ENCODE measurements around the gene KCTD8. TPM values are rescaled to one million over a fixed set of nuclear protein-coding genes. Genes with fewer than 3 reads are reported as not detected.

KCTD8 gene
- total RNA-seq (2014; rRNA removed; shearing (Covaris generic)): 0.30 and 0.58 TPM in 2 replicates

DNA sequence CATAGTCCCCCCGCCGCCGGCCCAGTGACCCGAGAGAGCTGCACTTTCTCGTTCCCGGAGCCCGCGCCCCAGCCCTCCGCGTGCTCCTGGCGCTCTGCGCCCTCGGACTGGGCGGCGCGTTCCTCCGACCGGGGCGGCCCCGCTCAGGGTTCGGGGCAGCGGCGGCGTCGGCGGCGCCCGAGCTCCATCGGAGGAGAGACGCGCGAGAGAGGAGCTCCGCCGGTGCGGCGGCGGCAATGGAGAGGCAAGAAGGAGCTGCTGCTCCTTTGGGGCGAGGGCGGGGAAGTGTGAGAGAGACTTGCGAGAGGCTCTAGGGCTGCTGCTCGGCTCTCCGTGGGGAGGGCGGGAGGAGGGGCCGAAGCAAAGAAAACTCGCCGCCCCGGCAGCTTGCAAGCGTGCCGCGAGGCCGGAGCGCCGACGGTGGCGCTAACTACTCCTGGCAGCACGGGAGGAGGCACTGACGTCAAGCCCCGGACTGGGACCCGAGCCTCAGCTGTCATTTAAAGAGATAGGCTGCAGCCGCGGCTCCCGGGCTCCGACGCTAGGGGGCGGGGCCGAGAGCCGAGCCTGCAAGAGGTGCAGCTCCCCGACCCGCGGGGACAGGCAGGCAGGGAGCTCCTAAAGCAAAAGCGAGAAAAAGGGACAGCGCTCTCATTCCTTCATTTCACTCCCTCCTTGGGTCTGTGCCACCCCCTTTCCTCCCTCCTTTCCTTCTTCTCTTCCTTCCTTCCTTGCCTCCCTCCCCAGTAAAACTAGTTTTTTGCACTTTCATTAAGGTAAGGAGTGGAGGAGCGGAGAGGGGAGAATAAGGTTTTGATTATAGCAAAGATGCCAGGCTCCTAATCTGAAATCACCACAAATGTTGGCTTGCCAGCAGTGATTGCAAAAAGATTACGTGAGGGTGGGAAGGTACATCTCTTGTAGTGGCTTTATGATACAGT is at the start of gene KCTD8:
KCTD8 (minus strand) TSS at position 289 of the 941 bp plus-strand sequence.

Other genes starting within 250 kb of the KCTD8 start
- not detected in 2 replicates for gene YIPF7, start 202.8 kb upstream of the KCTD8 start, total RNA-seq (2014; rRNA removed; shearing (Covaris generic))
- gene GUF1, start 229.6 kb upstream of the KCTD8 start, total RNA-seq (2014; rRNA removed; shearing (Covaris generic)): 23.2 and 27.0 TPM in 2 replicates

All from A375 (cell line).